DND-41 (cell line): ENCODE measurements around the gene TNS1.

ENCODE experiments used
- ATAC-seq: fragments of 200-7000 bp; cut with Tn5 transposase; 3 replicates; pipeline ENCODE4 v1.9.1; 2021; ENCODE audit warnings: low read depth; ENCODE audit not compliant: insufficient read depth
- DNase-seq: peaks from one replicate; pipeline ENCODE4 v3.0.0-alpha.2; 2020
- H2AFZ ChIP-seq: 2 replicates; pipeline ENCODE4 v1.6.0; 2012; ENCODE audit warnings: low read depth, low read length
- H3K27ac ChIP-seq: 2 replicates; pipeline ENCODE4 v1.5.1; 2012; ENCODE audit warnings: low read length, inconsistent platforms
- H3K27me3 ChIP-seq: fragments of 200-600 bp; sonication (generic); 2 replicates; pipeline ENCODE4 v1.6.0; 2012; ENCODE audit warnings: low read length, mild to moderate bottlenecking, inconsistent platforms; ENCODE audit not compliant: insufficient read depth, poor library complexity
- H3K36me3 ChIP-seq: 2 replicates; pipeline ENCODE4 v1.5.1; 2012; ENCODE audit warnings: low read length, inconsistent platforms; ENCODE audit not compliant: insufficient read depth
- H3K4me1 ChIP-seq: 2 replicates; pipeline ENCODE4 v1.5.1; 2012; ENCODE audit warnings: mild to moderate bottlenecking, low read length; ENCODE audit not compliant: insufficient read depth
- H3K4me2 ChIP-seq: 2 replicates; pipeline ENCODE4 v1.6.0; 2012; ENCODE audit warnings: mild to moderate bottlenecking, moderate library complexity, low read length, inconsistent platforms; ENCODE audit not compliant: insufficient read depth
- H3K4me3 ChIP-seq, 2 experiments: fragments of 200-600 bp in 1 of 2; shearing (Covaris generic) in 1 of 2; 2 replicates each; pipeline ENCODE4 v1.5.1; 2012 to 2016; ENCODE audit warnings: inconsistent platforms in 2 of 2, low read length in 2 of 2, mild to moderate bottlenecking in 2 of 2, low read depth in 1 of 2, moderate library complexity in 1 of 2
- H3K79me2 ChIP-seq: 2 replicates; pipeline ENCODE4 v1.6.0; 2012; ENCODE audit warnings: low read length, inconsistent platforms; ENCODE audit not compliant: insufficient read depth
- H3K9ac ChIP-seq: 2 replicates; pipeline ENCODE4 v1.6.0; 2012; ENCODE audit warnings: low read depth, mild to moderate bottlenecking, inconsistent platforms, low read length, moderate library complexity
- H3K9me3 ChIP-seq: 2 replicates; pipeline ENCODE4 v1.5.1; 2012; ENCODE audit warnings: low read length, moderate library complexity, mild to moderate bottlenecking, inconsistent platforms; ENCODE audit not compliant: insufficient read depth, severe bottlenecking
- H4K20me1 ChIP-seq: 2 replicates; pipeline ENCODE4 v1.6.0; 2012; ENCODE audit warnings: low read length; ENCODE audit not compliant: insufficient read depth
- CTCF ChIP-seq: IDR thresholded peaks from 2 replicates; pipeline ENCODE4 v1.5.1; 2012; ENCODE audit warnings: borderline replicate concordance, low read length, moderate library complexity, mild to moderate bottlenecking; ENCODE audit not compliant: poor library complexity, severe bottlenecking; ENCODE audit errors: extremely low read depth
- EZH2 ChIP-seq: IDR thresholded peaks from 3 replicates; pipeline ENCODE4 v1.6.1; 2012; ENCODE audit warnings: borderline replicate concordance, low read depth, mild to moderate bottlenecking, moderate library complexity, low read length, inconsistent platforms; ENCODE audit not compliant: severe bottlenecking

TNS1 gene

GRCh38 chr2:217840522-217840921 is 162.3 kb downstream of the TNS1 start:
- Histone ChIP-seq H3K9me3 (peaks cover 5% of the 10 kb centered on the region), H3K9ac (no peak overlapping the region), H3K27ac (no peak overlapping the region), H3K4me1 (no peaks in the 10 kb centered on the region), H3K4me3 (no peak overlapping the region), H2AFZ (no peak overlapping the region), H4K20me1 (no peaks in the 10 kb centered on the region), H3K36me3 (no peaks in the 10 kb centered on the region), H3K79me2 (no peaks in the 10 kb centered on the region), H3K27me3 (no peaks in the 10 kb centered on the region), H3K4me2 (no peak overlapping the region)
- no peak for TF ChIP-seq CTCF
- no peak for TF ChIP-seq EZH2
- DNase-seq (no peak), ATAC-seq (no peak)

GRCh38 chr2:217839750-217840107 is 163.1 kb downstream of the TNS1 start:
- Histone ChIP-seq H3K4me2 (no peak overlapping the region), H2AFZ (no peak overlapping the region), H3K27ac (no peak overlapping the region), H3K4me1 (no peaks in the 10 kb centered on the region), H3K27me3 (no peaks in the 10 kb centered on the region), H3K9me3 (no peaks in the 10 kb centered on the region), H3K9ac (no peak overlapping the region), H3K79me2 (no peaks in the 10 kb centered on the region), H4K20me1 (no peaks in the 10 kb centered on the region), H3K4me3 (no peak overlapping the region), H3K36me3 (no peaks in the 10 kb centered on the region)
- DNase-seq = no peak
- ATAC-seq = no peak
- no peak for TF ChIP-seq CTCF
- TF ChIP-seq EZH2 = no peak

- H3K4me1 ChIP-seq = no peaks in the 10 kb centered on the region
- no peak overlapping the region for H3K27ac ChIP-seq
- H4K20me1 ChIP-seq = no peaks in the 10 kb centered on the region
- DNase-seq = no peak
- no peaks in the 10 kb centered on the region for H3K9me3 ChIP-seq
- H3K4me2 ChIP-seq = no peak overlapping the region
- H2AFZ ChIP-seq = no peak overlapping the region
- no peak for TF ChIP-seq CTCF
- TF ChIP-seq EZH2 = no peak
- H3K9ac ChIP-seq = no peak overlapping the region
- H3K79me2 ChIP-seq = no peaks in the 10 kb centered on the region
- no peak overlapping the region for H3K4me3 ChIP-seq
- no peak for ATAC-seq
- no peaks in the 10 kb centered on the region for H3K36me3 ChIP-seq
- no peaks in the 10 kb centered on the region for H3K27me3 ChIP-seq
Observed at GRCh38 chr2:217839073-217839749, 163.6 kb downstream of the TNS1 start.
